NT2/D1 (cell line): ENCODE results near the gene RNF220.

Experiments
- DNase-seq: peaks from one replicate; pipeline ENCODE4 v3.0.0-alpha.2; 2011; ENCODE audit warnings: low read depth, low spot score
- H3K27me3 ChIP-seq: 2 replicates; pipeline ENCODE4 v1.6.0; 2011; ENCODE audit warnings: mild to moderate bottlenecking; ENCODE audit not compliant: insufficient read length, insufficient read depth
- H3K36me3 ChIP-seq: 2 replicates; pipeline ENCODE4 v1.6.1; 2011; ENCODE audit warnings: mild to moderate bottlenecking, low read length, mixed read lengths; ENCODE audit not compliant: insufficient read depth, insufficient read length
- H3K4me1 ChIP-seq: 2 replicates; pipeline ENCODE4 v1.5.1; 2011; ENCODE audit not compliant: insufficient read depth, insufficient read length
- H3K4me3 ChIP-seq: 2 replicates; pipeline ENCODE4 v1.5.1; 2011; ENCODE audit warnings: low read depth; ENCODE audit not compliant: insufficient read length
- H3K9ac ChIP-seq: 2 replicates; pipeline ENCODE4 v1.6.0; 2011; ENCODE audit warnings: low read depth; ENCODE audit not compliant: insufficient read length
- H3K9me3 ChIP-seq: 2 replicates; pipeline ENCODE4 v1.5.1; 2011; ENCODE audit warnings: mild to moderate bottlenecking, low read length; ENCODE audit not compliant: insufficient read depth
- SUZ12 ChIP-seq: IDR thresholded peaks from 2 replicates; pipeline ENCODE4 v1.6.1; 2011; ENCODE audit not compliant: insufficient read length, insufficient read depth; ENCODE audit errors: extremely low read depth
- YY1 ChIP-seq: IDR thresholded peaks from 2 replicates; pipeline ENCODE4 v1.6.1; 2011; ENCODE audit not compliant: insufficient read length, insufficient read depth
- ZNF274 ChIP-seq: IDR thresholded peaks from 2 replicates; pipeline ENCODE4 v1.6.1; 2011; ENCODE audit warnings: mild to moderate bottlenecking, low read depth, low read length

The RNF220 gene

GRCh38 chr1:44423591-44424537, 18.8 kb downstream of the RNF220 start:
- H3K27me3 ChIP-seq, result peaks cover 51% of the 10 kb centered on the region
- no peak for TF ChIP-seq YY1
- TF ChIP-seq SUZ12, result no peak
- TF ChIP-seq ZNF274, result no peak
- no peak for DNase-seq
- no peak overlapping the region for H3K9ac ChIP-seq
- peaks cover 5% of the 10 kb centered on the region for H3K4me1 ChIP-seq
- no peaks in the 10 kb centered on the region for H3K36me3 ChIP-seq
- no peak overlapping the region for H3K4me3 ChIP-seq
- no peaks in the 10 kb centered on the region for H3K9me3 ChIP-seq

GRCh38 chr1:44424747-44425146, 19.7 kb downstream of the RNF220 start:
- Histone ChIP-seq H3K9ac (no peak overlapping the region), H3K9me3 (no peaks in the 10 kb centered on the region), H3K36me3 (no peaks in the 10 kb centered on the region), H3K4me3 (no peak overlapping the region), H3K27me3 (peaks cover 45% of the 10 kb centered on the region), H3K4me1 (peaks cover 5% of the 10 kb centered on the region)
- TF ChIP-seq YY1, result no peak
- no peak for TF ChIP-seq SUZ12
- no peak for TF ChIP-seq ZNF274
- DNase-seq, result no peak

DNA sequence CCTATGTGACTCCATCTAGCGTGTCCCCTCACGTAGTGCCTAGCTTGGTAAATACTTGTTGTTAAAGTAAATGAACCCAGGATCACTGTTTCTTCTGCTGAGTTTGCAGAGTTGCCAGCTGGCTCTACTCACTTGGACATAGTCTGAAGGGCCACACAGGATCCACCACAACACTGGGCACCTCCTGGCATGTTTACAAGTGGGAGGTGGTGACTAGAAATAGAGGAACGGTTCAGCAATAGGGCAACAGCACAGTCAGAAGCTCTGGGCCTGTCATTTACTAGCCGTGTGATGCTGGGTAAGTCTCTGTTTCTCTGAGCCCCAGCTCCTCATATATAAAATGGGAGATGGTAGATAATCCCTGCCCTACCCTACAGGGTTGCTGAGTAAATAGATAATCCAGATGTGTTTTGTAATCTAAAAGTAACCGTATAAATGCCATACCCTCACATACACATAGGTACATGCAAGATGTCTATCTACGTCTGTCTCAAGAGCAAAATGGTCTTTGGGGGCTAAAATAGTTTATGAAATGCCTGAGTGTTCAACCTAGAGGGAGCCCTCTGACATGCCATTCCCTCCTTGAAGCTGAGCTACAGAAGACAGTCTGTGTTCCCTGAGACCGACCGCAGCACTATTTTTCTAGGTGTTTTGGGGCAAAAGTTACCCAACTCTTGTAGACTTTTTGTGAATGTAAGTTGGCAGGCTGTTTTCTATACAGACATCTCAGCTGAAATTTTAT, 20.5 kb downstream of the RNF220 start:
- H3K4me1 ChIP-seq, result peaks cover 5% of the 10 kb centered on the region
- H3K36me3 ChIP-seq, result no peaks in the 10 kb centered on the region
- H3K9ac ChIP-seq, result no peak overlapping the region
- H3K27me3 ChIP-seq, result peaks cover 38% of the 10 kb centered on the region
- TF ChIP-seq YY1, result no peak
- no peak for TF ChIP-seq ZNF274
- TF ChIP-seq SUZ12, result no peak
- H3K4me3 ChIP-seq, result no peak overlapping the region
- no peak for DNase-seq
- no peaks in the 10 kb centered on the region for H3K9me3 ChIP-seq

DNA sequence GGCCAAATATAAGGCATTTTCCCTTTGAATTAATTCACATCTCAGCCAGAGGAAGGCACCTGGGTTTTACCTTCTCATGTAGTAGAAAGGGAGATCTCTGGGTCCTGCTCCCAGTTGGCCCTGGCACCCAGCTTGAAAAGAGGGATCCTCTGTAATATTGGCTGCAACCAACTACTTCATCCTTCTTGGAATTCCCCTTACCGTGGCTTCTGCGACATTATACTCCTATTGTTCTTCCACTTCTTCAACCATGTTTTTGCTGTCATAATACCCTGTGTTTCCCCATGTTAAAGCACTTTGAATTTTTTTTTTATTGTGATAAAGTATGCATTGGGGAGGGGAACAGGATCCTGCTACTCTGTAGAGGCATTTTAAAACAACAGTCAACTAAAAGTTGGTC, 26.8 kb downstream of the RNF220 start:
- H3K4me1 ChIP-seq, result no peaks in the 10 kb centered on the region
- DNase-seq, result no peak
- H3K9ac ChIP-seq, result no peak overlapping the region
- H3K27me3 ChIP-seq, result peaks cover 23% of the 10 kb centered on the region
- H3K9me3 ChIP-seq, result no peaks in the 10 kb centered on the region
- H3K4me3 ChIP-seq, result no peak overlapping the region
- no peak for TF ChIP-seq SUZ12
- TF ChIP-seq YY1, result no peak
- no peak for TF ChIP-seq ZNF274
- H3K36me3 ChIP-seq, result no peaks in the 10 kb centered on the region

- Histone ChIP-seq H3K9me3 (no peaks in the 10 kb centered on the region), H3K27me3 (peaks cover 9% of the 10 kb centered on the region), H3K4me3 (no peak overlapping the region), H3K4me1 (peaks cover 2% of the 10 kb centered on the region), H3K9ac (no peak overlapping the region), H3K36me3 (no peaks in the 10 kb centered on the region)
- DNase-seq, result no peak
- TF ChIP-seq SUZ12 (no peak), ZNF274 (no peak), YY1 (no peak)
Observed at GRCh38 chr1:44433209-44433608, 28.2 kb downstream of the RNF220 start.

DNA sequence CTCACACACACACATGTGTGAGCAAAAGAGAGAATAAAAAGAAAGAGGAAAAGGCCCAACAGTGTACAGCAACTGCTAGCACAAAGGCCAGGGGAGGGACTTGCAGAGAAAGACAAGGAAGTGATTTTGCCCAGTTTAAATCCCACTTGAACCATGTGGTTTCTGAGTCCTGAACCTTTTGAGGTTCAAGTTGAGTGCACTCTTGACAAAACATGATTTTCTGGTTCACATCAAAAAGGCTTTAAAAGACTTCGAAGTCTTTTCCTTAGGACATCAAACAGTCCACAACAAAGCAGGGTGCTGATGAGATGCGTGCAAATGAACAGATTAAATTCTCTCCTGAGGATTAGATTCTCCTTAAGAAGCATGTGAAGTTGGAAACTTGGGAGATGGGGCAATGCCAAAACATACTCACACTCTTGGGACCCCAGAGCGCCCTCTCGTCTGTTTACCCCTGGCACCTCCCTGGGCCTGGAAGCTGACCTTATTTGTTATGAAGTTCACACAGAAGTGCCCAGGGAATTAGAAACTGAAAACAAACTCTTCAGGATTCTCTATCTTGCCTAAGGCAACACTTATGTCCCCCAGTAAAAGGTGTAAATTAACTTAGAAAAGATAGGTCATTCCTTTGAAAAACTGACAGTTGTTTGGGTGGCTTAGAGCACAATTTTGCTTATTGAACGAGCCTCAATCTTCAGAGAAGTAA, 31.5 kb downstream of the RNF220 start:
- Histone ChIP-seq H3K4me1 (peaks cover 2% of the 10 kb centered on the region), H3K27me3 (no peaks in the 10 kb centered on the region), H3K9ac (no peak overlapping the region), H3K4me3 (no peak overlapping the region), H3K9me3 (no peaks in the 10 kb centered on the region), H3K36me3 (no peaks in the 10 kb centered on the region)
- TF ChIP-seq YY1, result no peak
- no peak for TF ChIP-seq SUZ12
- TF ChIP-seq ZNF274, result no peak
- DNase-seq, result no peak
